ENCODE measurements around the gene WWP2.
"Not testable (repeated sequence)": the region's sequence is repeated elsewhere in the genome, so short reads cannot be mapped to it uniquely, and the experiment has no call there.

The WWP2 gene

DNA sequence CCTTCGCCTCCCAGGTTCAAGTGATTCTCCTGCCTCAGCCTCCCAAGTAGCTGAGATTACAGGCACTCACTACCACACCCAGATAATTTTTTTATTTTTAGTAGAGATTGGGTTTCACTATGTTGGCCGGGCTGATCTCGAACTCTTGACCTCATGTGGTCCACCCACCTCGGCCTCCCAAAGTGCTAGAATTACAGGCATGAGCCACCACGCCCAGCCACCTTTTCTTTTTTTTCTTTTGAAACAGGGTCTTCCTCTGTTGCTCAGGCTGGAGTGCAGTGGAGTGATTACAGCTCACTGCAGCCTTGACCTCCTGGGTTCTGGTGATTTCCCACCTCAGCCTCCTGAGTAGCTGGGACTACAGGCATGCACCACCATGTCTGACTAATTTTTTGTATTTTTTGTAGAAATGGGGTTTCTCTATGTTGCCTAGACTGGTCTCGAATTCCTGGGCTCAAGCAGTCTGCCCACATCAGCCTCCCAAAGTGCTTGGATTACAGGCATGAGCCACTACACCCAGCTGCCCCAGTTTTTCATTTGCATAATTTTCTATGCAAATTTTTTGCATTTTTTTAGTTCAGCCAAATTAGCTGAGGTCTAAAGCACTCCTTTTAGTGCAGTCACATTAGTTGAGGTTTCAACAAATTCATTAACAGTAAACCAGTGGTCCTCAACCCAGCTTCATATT is 11.3 kb downstream of the WWP2 start:
- TF ChIP-seq, protein P1, sequence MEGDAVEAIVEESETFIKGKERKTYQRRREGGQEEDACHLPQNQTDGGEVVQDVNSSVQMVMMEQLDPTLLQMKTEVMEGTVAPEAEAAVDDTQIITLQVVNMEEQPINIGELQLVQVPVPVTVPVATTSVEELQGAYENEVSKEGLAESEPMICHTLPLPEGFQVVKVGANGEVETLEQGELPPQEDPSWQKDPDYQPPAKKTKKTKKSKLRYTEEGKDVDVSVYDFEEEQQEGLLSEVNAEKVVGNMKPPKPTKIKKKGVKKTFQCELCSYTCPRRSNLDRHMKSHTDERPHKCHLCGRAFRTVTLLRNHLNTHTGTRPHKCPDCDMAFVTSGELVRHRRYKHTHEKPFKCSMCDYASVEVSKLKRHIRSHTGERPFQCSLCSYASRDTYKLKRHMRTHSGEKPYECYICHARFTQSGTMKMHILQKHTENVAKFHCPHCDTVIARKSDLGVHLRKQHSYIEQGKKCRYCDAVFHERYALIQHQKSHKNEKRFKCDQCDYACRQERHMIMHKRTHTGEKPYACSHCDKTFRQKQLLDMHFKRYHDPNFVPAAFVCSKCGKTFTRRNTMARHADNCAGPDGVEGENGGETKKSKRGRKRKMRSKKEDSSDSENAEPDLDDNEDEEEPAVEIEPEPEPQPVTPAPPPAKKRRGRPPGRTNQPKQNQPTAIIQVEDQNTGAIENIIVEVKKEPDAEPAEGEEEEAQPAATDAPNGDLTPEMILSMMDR (conservative IDR thresholded peaks at IDR 0.05; ENCODE audit: control insufficient read depth, insufficient read depth, low read depth, low read length) = no peak
- no peak for DNase-seq (ENCODE audit: low read depth)
- no peak overlapping the region for H3K4me3 ChIP-seq (ENCODE audit: control insufficient read depth, low read depth, low read length)

DNA sequence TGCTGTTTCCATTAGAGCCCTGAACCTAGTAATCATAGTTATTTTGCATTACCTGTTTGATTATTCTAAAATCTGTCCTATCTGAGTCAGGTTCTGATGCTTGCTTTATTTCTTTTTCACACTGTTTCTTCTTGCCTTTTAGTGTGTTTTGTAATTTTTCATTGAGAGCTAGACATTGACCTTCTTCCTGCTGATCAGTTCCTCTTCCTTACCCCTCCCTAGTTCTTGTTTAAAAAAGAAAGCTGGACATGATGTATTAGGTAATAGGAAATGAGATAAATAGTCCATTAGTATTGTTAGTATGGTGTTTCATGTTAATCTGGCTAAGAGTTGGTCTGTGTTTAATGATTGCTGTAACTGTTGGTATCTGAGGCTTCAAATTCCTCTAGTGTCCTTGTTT is 13.4 kb downstream of the WWP2 start:
- TF ChIP-seq, protein P1 (conservative IDR thresholded peaks at IDR 0.05; ENCODE audit: control insufficient read depth, insufficient read depth, low read depth, low read length) = no peak
- DNase-seq (ENCODE audit: low read depth) = no peak
- H3K4me3 ChIP-seq (ENCODE audit: control insufficient read depth, low read depth, low read length) = no peak overlapping the region

DNA sequence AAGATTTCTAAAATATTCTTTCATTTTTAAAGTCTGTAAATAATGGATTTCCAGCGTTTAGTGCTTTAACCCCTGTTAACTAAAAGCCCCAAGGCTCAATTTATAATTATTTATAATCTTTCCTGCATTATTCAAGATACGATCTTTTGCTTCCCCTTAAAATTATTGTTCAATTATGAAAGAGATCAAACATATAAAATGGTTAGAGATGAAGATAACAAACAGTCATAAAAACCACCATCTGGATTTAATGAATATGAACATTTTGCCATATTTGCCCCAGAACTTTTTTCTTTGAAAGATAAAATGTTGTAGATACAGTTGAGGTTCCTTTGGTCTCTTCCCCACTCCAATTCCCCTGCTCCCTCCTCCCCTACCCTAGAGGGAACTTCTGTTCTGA is 17.6 kb downstream of the WWP2 start:
- no peak for DNase-seq (ENCODE audit: low read depth)

DNA sequence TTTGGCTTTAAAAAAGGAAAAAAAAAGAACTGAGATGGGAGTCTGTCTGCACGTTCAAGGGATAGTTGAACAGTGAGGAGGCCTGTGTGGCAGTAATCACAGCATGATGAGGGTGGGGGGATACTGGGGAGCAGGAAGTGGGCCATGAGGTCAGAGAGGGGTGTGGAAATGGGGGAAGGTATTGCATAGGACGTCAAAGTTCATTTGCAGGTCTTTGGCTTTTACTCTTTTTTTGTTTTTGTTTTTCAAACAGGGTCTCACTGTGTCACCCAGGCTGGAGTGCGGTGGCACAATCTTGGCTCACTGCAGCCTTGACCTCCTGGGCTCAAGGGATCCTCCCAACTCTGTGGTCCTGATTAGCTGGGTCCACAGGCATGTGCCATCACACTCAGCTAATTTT is 19.0 kb downstream of the WWP2 start:
- TF ChIP-seq, protein P1 (conservative IDR thresholded peaks at IDR 0.05; ENCODE audit: control insufficient read depth, insufficient read depth, low read depth, low read length) = no peak
- no peak overlapping the region for H3K4me3 ChIP-seq (ENCODE audit: control insufficient read depth, low read depth, low read length)
- DNase-seq (ENCODE audit: low read depth) = no peak

More for the DNA sequence above, 17.6 kb downstream of the WWP2 start:
- TF ChIP-seq, protein P1 (conservative IDR thresholded peaks at IDR 0.05; ENCODE audit: control insufficient read depth, insufficient read depth, low read depth, low read length) = no peak
- no peak overlapping the region for H3K4me3 ChIP-seq (ENCODE audit: control insufficient read depth, low read depth, low read length)

DNA sequence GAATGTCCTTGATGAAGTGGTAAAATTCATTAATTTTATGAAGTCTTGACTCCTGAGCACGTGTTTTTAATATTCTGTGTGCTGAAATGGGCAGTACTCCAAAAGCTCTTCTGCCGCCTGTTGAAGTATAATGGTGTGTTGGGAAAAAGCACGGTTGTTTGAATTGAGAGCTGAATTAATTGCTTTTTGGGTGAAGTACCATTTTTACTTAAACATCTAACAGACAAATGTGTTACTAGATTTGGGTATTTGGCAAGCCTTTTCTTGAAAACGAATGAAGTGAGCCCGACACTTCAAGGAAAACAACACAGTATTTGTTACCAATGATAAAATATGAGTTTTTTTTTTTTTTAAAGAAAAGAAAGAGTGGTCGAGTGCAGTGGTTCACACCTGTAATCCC is 22.5 kb downstream of the WWP2 start:
- DNase-seq (ENCODE audit: low read depth) = no peak
- TF ChIP-seq, protein P1 (conservative IDR thresholded peaks at IDR 0.05; ENCODE audit: control insufficient read depth, insufficient read depth, low read depth, low read length) = no peak
- H3K4me3 ChIP-seq (ENCODE audit: control insufficient read depth, low read depth, low read length) = no peak overlapping the region

DNA sequence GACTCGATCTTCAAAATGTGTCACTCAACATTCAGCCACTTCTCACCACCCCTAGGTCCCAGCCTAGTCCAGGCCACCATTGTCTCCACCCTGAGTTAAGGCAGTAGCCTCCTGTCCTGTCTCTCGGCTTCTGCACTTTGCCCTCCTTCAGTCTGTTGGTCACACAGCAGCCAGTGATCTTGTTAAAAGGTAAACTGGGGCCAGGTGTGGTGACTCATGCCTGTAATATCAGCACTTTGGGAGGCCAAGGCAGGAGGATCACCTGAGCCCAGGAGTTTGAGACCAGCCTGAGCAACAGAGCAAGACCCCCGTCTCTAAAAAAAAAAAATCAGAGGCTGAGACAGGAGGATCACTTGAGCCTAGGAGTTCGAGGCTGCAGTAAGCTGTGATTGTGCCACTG is 25.8 kb downstream of the WWP2 start:
- DNase-seq (ENCODE audit: low read depth) = no peak
- TF ChIP-seq, protein P1 (conservative IDR thresholded peaks at IDR 0.05; ENCODE audit: control insufficient read depth, insufficient read depth, low read depth, low read length) = no peak

DNA sequence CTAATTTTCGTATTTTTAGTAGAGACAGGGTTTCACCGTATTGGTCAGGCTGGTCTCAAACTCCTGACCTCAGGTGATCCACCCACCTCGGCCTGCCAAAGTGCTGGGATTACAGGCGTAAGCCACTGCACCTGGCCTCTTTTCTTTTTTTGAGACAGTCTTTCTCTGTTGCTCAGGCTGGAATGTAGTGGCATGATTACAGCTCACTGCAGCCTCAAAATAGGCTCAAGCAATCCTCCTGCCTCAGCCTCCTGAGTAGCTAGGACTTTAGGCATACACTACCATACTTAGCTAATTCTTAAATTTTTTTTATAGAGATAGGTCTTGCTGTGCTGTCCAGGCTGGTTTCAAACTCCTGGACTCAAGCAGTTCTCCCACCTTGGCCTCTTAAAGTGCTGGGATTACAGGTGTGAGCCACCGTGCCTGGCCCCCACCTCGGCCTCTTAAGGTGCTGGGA is 29.3 kb downstream of the WWP2 start:
- not testable (repeated sequence) for H3K4me3 ChIP-seq (ENCODE audit: control insufficient read depth, low read depth, low read length); DNase-seq (ENCODE audit: low read depth)

More for the DNA sequence above, 25.8 kb downstream of the WWP2 start:
- no peak overlapping the region for H3K4me3 ChIP-seq (ENCODE audit: control insufficient read depth, low read depth, low read length)
